Psoas muscle (tissue), 8 donors: ENCODE measurements around the gene CYP1B1. TPM values are rescaled to one million over a fixed set of nuclear protein-coding genes. Genes with fewer than 3 reads are reported as not detected.
"Not testable (repeated sequence)": the region's sequence is repeated elsewhere in the genome, so short reads cannot be mapped to it uniquely, and the experiment has no call there.

Experiments
- ATAC-seq, 4 donors: fragments of 200-7000 bp; cut with Tn5 transposase; one replicate each; pipeline ENCODE4 v1.9.1; 2020; ENCODE audit warnings: moderate library complexity in 3 of 4, mild to moderate bottlenecking in 2 of 4
- DNase-seq, 2 donors: peaks; one replicate each; pipeline ENCODE4 v3.0.0-alpha.2; 2020
- H3K27ac ChIP-seq: fragments of 200-600 bp; one replicate; pipeline ENCODE4 v1.8.0; 2022
- H3K27me3 ChIP-seq, 3 donors: fragments of 200-600 bp in 1 of 3; one replicate each; pipeline versions ENCODE4 v1.6.1 to v1.8.0; 2013 to 2022; ENCODE audit warnings: low read length in 2 of 3, mild to moderate bottlenecking in 2 of 3, moderate library complexity in 1 of 3; ENCODE audit not compliant: insufficient read depth in 3 of 3
- H3K36me3 ChIP-seq, 2 donors: fragments of 200-600 bp in 1 of 2; one replicate each; pipeline versions ENCODE4 v1.6.1 to v1.8.0; 2013 to 2022; ENCODE audit warnings: low read depth in 1 of 2, mild to moderate bottlenecking in 1 of 2, moderate library complexity in 1 of 2; ENCODE audit not compliant: insufficient read depth in 1 of 2
- H3K4me1 ChIP-seq: fragments of 200-600 bp; one replicate; pipeline ENCODE4 v1.8.0; 2022
- H3K4me3 ChIP-seq: fragments of 200-600 bp; one replicate; pipeline ENCODE4 v1.8.0; 2022; ENCODE audit warnings: mild to moderate bottlenecking
- H3K9me3 ChIP-seq: fragments of 200-600 bp; one replicate; pipeline ENCODE4 v1.8.0; 2022
- WGBS, 3 donors: extraction: QIAGEN DNeasy Blood & Tissue Kit; methylation state at CpG; one replicate each; pipeline versions ENCODE4 v1.1.6 to v1.1.7; 2013; 5-methylcytosine and 5-hydroxymethylcytosine counted together
- intact Hi-C, 2 donors: fragments of 100-400 bp; cut with DNase I; formaldehyde crosslinking; loops; one replicate each; pipeline versions ENCODE4 v1.11.0 to v1.14.2; 2022
- polyA plus RNA-seq, 3 donors: library from polyadenylated mRNA; stranded (reverse); fragments of 200-250 nt; gene quantifications; one replicate each; pipeline ENCODE4 v1.2.3, GENCODE V29; 2013
- total RNA-seq, 4 donors: library from RNA; stranded (reverse); fragmentation: NEBNext Ultra II Directional in 2 of 4; extraction: Animal tissue kit (Norgen Biotek cat#: 25700) in 2 of 4; gene quantifications; one replicate each; pipeline versions ENCODE4 v1.2.1 to v1.2.4, GENCODE V29; 2021 to 2023
- TF ChIP-seq, protein P1 (sequence below): fragments of 200-600 bp; IDR thresholded peaks from one replicate; pipeline ENCODE4 v1.8.0; 2022; ENCODE audit warnings: antibody characterized with exemption
- donor health status: healthy with polysubstance abuse.
- donor health status: DM: no; HTN: no; CAD: no; lungs with moderate emphysema.
- donor health status: Bipolar disorder and iron deficiency.
- donor health status: healthy.
- donor health status: DM: yes; HTN: yes; CAD: no.
- donor health status: DM: no; HTN: no; CAD: no.
- donor health status: DM: no; HTN: no; CAD: no.
- donor health status: DM: yes; HTN: yes; CAD: no.

Gene CYP1B1
- total and polyA plus RNA-seq, 7 donors = 1.1 to 53.1 (median 6.8) TPM

DNA sequence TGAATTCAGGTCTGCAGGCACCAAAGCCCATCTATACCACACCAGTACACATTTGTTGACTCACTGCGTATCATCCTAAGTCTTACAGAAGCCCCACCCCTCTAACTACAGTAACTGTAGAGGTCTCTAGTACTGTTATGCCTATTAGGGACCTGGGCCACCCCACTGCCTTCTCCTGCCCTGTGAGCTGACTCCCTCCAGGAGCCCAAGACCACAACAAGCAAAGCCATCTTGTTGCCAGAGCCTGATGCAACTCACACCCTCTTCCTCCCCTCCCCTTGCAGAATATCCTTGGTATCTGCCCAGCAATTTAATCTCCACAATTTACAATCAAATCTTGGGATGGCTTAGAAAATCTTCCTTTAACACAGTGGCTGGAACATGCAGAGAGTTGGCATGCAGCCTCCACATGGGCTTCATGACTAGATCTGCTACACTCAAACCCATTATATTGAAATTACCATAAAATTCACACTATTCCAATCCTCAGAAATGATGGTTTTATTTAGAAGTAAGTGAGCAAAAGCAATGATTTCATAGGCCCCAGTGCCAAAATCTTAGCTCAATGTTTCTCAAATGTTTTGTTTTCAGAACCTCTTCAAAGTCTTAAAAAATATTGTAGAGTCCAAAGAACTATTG is 17.7 kb upstream of the CYP1B1 start:
- no peak for DNase-seq
- H3K9me3 ChIP-seq = no peaks in the 10 kb centered on the region
- WGBS, 3 donors = 96 to 100% (median 96%) methylated on average over 1 of the region's 1 CpG
- H3K27ac ChIP-seq = peak overlapping the region; percentile 40
- ATAC-seq = no peak
- peaks cover 6% of the 10 kb centered on the region for H3K4me1 ChIP-seq
- intact Hi-C loops = no loop called here
- TF ChIP-seq, protein P1, sequence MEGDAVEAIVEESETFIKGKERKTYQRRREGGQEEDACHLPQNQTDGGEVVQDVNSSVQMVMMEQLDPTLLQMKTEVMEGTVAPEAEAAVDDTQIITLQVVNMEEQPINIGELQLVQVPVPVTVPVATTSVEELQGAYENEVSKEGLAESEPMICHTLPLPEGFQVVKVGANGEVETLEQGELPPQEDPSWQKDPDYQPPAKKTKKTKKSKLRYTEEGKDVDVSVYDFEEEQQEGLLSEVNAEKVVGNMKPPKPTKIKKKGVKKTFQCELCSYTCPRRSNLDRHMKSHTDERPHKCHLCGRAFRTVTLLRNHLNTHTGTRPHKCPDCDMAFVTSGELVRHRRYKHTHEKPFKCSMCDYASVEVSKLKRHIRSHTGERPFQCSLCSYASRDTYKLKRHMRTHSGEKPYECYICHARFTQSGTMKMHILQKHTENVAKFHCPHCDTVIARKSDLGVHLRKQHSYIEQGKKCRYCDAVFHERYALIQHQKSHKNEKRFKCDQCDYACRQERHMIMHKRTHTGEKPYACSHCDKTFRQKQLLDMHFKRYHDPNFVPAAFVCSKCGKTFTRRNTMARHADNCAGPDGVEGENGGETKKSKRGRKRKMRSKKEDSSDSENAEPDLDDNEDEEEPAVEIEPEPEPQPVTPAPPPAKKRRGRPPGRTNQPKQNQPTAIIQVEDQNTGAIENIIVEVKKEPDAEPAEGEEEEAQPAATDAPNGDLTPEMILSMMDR = no peak
- H3K36me3 ChIP-seq = no peaks in the 10 kb centered on the region
- no peak overlapping the region for H3K4me3 ChIP-seq
- peaks cover 0 to 24% (median 2%) of the 10 kb centered on the region in 3 donors for H3K27me3 ChIP-seq

DNA sequence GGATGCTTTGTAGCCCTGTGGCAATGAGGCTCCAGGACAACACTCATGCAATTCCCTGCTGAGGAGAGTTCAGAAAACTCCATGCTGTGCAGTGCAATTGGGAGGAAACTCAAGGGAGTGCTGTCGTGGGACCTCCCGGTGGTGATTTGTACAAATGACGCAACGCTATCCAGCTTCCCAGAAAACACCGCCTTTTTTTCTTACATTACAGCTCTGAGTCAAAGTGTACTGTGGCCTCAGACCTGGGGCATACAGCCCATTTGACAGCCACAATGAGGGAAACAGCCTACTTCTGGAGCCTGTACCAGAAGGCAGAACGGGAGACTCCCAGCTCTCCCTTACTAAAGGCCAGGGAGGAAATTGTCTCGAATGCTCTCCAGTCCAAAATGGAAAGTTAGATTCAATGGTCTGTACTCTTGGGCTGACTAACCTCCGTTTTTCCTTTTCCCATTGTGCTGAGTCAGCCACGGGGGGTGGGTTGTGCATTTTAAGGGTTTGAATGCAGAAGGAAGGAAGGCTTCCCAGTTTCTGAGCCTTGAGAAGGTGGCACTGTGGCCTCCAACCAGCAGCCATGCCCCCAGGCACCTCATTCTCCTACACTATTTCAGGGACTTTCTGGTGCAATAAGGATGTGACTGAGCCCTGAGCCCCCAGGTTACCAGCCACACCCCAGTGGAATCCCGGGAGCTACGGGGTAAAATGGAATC is 16.4 kb upstream of the CYP1B1 start:
- 49 to 62% (median 49%) methylated on average over 11 of the region's 11 CpGs for WGBS, 3 donors
- ATAC-seq (peak; percentile 58 to 83 (median 69)), DNase-seq (peak; percentile 65 to 82)
- TF ChIP-seq, protein P1 = no peak
- H3K27ac ChIP-seq = peak overlapping the region; percentile 68
- H3K9me3 ChIP-seq = no peaks in the 10 kb centered on the region
- H3K4me3 ChIP-seq = no peak overlapping the region
- no peaks in the 10 kb centered on the region for H3K4me1 ChIP-seq
- no peaks in the 10 kb centered on the region for H3K36me3 ChIP-seq
- H3K27me3 ChIP-seq = peaks cover 0 to 12% (median 2%) of the 10 kb centered on the region in 3 donors
- intact Hi-C loops = no loop called here

DNA sequence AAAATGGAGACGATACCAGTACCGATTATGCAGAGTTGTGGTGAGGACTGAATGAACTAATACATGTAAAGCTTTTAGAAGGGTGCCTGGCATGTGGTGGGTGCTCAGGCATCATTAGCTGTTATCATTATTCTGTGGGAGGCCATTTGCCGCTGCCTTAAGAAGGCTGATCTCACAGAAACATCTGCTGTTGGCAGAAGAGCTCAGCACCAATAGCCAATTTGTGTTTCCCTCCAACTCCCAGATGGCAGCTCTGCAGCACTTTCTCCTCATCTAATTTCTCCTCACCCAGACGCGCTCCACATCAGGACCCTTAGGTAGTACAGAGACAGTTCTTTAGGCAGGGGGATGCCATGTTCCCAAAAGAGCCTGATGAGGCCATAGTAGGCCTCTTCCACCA is 15.8 kb upstream of the CYP1B1 start:
- no peaks in the 10 kb centered on the region for H3K36me3 ChIP-seq
- peak in 2 of 4 donors; percentile 6 to 10 for ATAC-seq
- no peak for DNase-seq
- H3K27ac ChIP-seq = peak overlapping the region; percentile 68
- no peaks in the 10 kb centered on the region for H3K9me3 ChIP-seq
- TF ChIP-seq, protein P1 = no peak
- intact Hi-C loops = no loop called here
- no peak overlapping the region for H3K4me3 ChIP-seq
- no peaks in the 10 kb centered on the region for H3K4me1 ChIP-seq
- 52 to 60% (median 55%) methylated on average over 5 of the region's 5 CpGs for WGBS, 3 donors
- peaks cover 0 to 6% (median 2%) of the 10 kb centered on the region in 3 donors for H3K27me3 ChIP-seq

DNA sequence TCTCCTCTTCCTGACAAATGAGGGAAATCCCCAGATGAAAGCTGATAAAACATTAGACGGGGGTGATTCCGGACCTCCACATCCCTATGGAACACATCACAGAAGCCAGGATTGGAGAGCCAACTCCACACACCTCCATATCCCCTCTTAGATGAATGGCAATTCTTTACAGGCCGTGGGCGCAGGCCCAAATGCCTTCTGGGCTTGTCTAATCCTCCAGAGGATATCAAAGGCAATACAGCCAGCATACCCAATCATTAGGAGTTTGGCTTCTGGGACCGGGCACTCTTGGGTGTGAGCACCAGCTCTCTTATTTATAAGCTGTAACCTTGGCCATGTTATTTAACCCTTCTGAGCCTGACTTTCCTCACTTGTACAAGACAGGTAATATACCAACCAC is 15.0 kb upstream of the CYP1B1 start:
- intact Hi-C loops = no loop called here
- ATAC-seq (no peak), DNase-seq (no peak)
- TF ChIP-seq, protein P1 = no peak
- Histone ChIP-seq H3K4me3 (no peak overlapping the region), H3K27ac (no peak overlapping the region), H3K36me3 (no peaks in the 10 kb centered on the region), H3K9me3 (no peaks in the 10 kb centered on the region), H3K4me1 (no peaks in the 10 kb centered on the region), H3K27me3 (peaks cover 0 to 6% (median 2%) of the 10 kb centered on the region in 3 donors)
- WGBS, 3 donors = 64 to 89% (median 73%) methylated on average over 5 of the region's 5 CpGs

DNA sequence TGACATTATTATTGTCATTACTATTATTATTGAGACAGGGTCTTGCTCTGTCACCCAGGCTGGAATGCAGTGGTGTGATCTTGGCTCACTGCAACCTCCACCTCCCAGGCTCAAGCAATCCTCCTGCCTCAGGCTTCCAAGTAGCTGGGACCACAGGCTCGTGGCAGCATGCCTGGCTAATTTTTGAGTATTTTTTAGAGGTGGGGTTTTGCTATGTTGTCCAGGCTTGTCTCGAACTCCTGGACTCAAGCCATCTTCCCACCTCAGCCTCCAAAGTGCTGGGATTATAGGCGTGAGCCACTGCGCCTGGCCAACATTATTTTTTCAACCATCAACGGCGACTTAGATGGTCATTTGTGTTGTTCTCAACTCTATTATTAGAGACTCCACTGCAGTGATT is 14.3 kb upstream of the CYP1B1 start:
- H3K9me3 ChIP-seq, intact Hi-C loops, H3K36me3 ChIP-seq, H3K4me3 ChIP-seq, DNase-seq, H3K27me3 ChIP-seq, H3K4me1 ChIP-seq, H3K27ac ChIP-seq, ATAC-seq: not testable (repeated sequence)
- 82 to 86% (median 84%) methylated on average over 6 of the region's 6 CpGs for WGBS, 3 donors

DNA sequence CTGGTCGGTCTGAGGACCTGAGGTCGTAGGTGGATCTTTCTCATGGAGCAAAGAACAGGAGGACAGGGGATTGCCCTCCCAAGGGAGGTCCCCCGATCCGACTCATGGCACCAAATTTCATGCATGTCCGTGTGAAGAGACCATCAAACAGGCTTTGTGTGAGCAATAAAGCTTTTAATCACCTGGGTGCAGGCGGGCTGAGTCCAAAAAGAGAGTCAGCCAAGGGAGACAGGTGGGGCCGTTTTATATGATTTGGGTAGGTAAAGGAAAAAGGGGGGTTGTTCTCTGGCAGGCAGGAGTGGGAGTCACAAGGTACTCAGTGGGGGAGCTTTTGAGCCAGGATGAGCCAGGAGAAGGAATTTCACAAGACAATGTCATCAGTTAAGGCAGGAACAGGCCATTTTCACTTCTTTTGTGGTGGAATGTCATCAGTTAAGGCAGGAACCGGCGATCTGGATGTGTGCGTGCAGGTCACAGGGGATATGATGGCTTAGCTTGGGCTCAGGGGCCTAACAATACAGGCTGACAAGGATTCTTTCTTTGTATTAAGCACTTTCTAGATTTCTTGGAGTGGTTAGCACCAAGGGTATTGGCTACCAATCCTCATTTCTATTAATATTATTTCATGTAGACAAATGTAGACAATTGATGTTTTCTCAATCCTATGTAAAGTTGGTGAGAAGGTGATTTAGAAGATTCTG is 10.2 kb upstream of the CYP1B1 start:
- H3K4me1 ChIP-seq, DNase-seq, H3K9me3 ChIP-seq, H3K4me3 ChIP-seq, intact Hi-C loops, H3K27ac ChIP-seq, H3K27me3 ChIP-seq, H3K36me3 ChIP-seq, ATAC-seq: not testable (repeated sequence)
- 68 to 70% (median 69%) methylated on average over 10 of the region's 10 CpGs for WGBS, 3 donors

DNA sequence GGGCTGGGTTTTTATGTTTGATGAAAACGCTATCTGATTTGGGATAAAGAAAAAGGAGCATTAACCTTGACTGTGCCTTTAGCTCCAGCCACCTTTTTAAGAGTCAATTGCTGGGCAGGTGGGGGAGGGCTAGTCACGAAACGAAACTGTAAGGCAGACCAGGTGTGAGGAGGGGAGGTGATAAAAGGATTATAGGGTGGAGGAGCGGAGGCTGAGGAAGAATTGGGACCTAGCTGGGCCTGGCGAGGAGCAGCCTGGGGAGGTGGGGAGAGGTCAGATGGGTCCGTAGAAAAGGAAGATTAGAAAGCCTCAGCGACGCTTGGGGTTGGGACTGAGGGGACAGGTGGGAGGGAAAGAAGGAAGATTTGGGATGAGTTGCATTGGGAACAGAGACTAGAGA is 8.6 kb upstream of the CYP1B1 start:
- intact Hi-C loops, H3K27me3 ChIP-seq, H3K36me3 ChIP-seq, ATAC-seq, H3K4me3 ChIP-seq, DNase-seq, H3K4me1 ChIP-seq, H3K9me3 ChIP-seq, H3K27ac ChIP-seq: not testable (repeated sequence)
- 66 to 71% (median 68%) methylated on average over 8 of the region's 8 CpGs for WGBS, 3 donors
